Dendritic cell treated with granulocyte-macrophage colony-stimulating factor and Interleukin-4, amounts not matched to agents 40 ng/mL and 50 ng/mL, for 4 days (primary cell): Measurements from ENCODE around the gene AKT3.
"Not testable (repeated sequence)": the region's sequence is repeated elsewhere in the genome, so short reads cannot be mapped to it uniquely, and the experiment has no call there.

Source experiments
- H3K27ac Mint-ChIP-seq: one replicate; pipeline ENCODE4 v1.8.0; 2022; ENCODE audit warnings: mild to moderate bottlenecking, mixed read lengths
- H3K27me3 Mint-ChIP-seq: one replicate; pipeline ENCODE4 v1.8.0; 2022; ENCODE audit warnings: mild to moderate bottlenecking, mixed read lengths
- H3K36me3 Mint-ChIP-seq: one replicate; pipeline ENCODE4 v1.8.0; 2022; ENCODE audit warnings: low read depth, mixed read lengths
- H3K4me1 Mint-ChIP-seq: one replicate; pipeline ENCODE4 v1.8.0; 2022; ENCODE audit warnings: low read depth, mixed read lengths
- H3K4me3 Mint-ChIP-seq: one replicate; pipeline ENCODE4 v1.8.0; 2022; ENCODE audit warnings: mild to moderate bottlenecking, moderate library complexity, mixed read lengths
- H3K9me3 Mint-ChIP-seq: one replicate; pipeline ENCODE4 v1.8.0; 2022; ENCODE audit warnings: mixed read lengths
- intact Hi-C: fragments of 100-400 bp; cut with micrococcal nuclease; formaldehyde crosslinking; loops from one replicate; pipeline ENCODE4 v1.15.0; 2022

Gene AKT3

DNA sequence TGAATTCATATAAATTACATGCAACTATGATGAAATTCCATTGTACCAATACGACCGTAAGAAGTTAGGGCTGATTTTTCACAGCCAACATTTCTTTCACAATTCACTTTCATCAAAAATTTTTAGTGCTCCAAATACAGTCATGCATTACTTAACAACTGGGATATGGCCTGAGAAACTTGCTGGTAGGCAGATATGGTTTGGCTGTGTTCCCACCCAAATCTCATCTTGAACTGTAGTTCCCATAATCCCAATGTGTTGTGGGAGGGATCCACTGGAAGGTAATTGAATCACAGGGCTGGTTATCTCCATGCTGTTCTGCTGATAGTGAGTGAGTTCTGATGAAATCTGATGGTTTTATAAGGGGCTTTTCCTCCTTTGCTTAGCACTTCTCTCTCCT, 244.4 kb downstream of the AKT3 start:
- Mint-ChIP-seq H3K4me3 (no peak overlapping the region), H3K9me3 (peaks cover 37% of the 10 kb centered on the region), H3K27me3 (no peaks in the 10 kb centered on the region), H3K27ac (no peak overlapping the region), H3K36me3 (peaks cover 34% of the 10 kb centered on the region), H3K4me1 (no peaks in the 10 kb centered on the region)
- intact Hi-C loops = no loop called here

DNA sequence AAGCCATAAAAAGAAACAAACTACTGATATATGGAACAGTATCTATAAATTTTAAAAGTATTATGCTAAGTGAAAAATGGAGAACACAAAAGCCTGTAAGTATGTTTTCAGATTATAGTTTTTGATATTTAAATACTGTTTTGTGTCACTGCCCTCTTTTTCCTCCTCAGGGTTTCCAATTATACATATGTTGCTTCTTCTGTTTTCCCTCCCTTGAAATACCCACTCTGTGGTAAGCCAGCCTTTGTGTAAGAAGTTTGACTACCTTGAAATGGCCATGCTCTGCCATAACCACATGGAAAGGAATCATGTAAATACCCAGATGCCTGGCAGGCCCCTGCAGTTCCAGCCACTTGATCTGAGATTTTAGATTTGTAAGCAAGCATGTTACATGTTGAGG, 248.3 kb downstream of the AKT3 start:
- intact Hi-C loops = no loop called here
- Mint-ChIP-seq H3K4me3 (no peak overlapping the region), H3K27ac (no peak overlapping the region), H3K27me3 (no peaks in the 10 kb centered on the region), H3K36me3 (peaks cover 20% of the 10 kb centered on the region), H3K4me1 (peaks cover 8% of the 10 kb centered on the region), H3K9me3 (peaks cover 22% of the 10 kb centered on the region)

DNA sequence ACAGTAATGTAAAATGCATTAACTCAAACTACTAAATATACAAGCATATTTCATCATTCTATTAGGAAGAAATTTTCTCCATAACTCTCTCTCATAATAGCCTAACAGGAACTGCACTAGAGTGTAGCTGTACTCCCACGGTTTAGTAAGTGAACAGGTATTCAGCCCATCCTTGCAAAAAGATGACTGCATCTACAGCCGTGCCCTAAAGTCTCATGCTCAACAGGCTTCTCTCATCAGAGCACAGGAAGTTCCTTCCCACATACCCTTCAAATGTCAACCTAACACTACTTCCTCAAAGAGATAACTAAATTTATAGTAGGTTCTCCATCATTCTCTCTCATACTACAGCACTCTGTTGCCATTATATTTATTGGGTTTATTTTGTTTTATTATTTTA, 251.6 kb downstream of the AKT3 start:
- Mint-ChIP-seq H3K9me3 (peaks cover 9% of the 10 kb centered on the region), H3K4me3 (no peak overlapping the region), H3K4me1 (peaks cover 18% of the 10 kb centered on the region), H3K36me3 (peaks cover 8% of the 10 kb centered on the region), H3K27me3 (no peaks in the 10 kb centered on the region), H3K27ac (no peak overlapping the region)
- intact Hi-C loops = loop anchor here (5.0 kb wide), 1 partner anchor 129 kb away; no protein-coding TSS in a partner anchor

DNA sequence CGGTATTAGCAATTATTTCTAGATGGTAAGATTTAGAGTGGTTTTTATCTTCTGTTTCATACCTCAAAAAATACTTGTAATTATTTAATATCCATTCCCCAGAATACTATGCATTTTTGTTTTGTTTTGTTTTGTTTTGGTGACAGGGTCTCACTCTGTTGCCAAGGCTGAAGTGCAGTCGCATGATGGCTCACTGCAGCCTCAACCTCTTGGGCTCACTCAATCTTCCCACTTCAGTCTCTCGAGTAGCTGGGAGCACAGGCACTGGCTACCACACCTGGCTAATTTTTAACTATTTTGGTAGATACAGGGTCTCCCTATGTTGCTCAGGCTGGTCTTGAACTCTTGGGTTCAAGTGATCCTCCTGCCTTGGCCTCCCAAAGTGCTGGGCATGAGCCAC, 252.7 kb downstream of the AKT3 start:
- Mint-ChIP-seq H3K27me3 (no peaks in the 10 kb centered on the region), H3K4me1 (peaks cover 18% of the 10 kb centered on the region), H3K27ac (no peak overlapping the region), H3K36me3 (peaks cover 8% of the 10 kb centered on the region), H3K4me3 (no peak overlapping the region), H3K9me3 (peaks cover 9% of the 10 kb centered on the region)
- intact Hi-C loops = loop anchor here (5.0 kb wide), 1 partner anchor 130 kb away; no protein-coding TSS in a partner anchor

DNA sequence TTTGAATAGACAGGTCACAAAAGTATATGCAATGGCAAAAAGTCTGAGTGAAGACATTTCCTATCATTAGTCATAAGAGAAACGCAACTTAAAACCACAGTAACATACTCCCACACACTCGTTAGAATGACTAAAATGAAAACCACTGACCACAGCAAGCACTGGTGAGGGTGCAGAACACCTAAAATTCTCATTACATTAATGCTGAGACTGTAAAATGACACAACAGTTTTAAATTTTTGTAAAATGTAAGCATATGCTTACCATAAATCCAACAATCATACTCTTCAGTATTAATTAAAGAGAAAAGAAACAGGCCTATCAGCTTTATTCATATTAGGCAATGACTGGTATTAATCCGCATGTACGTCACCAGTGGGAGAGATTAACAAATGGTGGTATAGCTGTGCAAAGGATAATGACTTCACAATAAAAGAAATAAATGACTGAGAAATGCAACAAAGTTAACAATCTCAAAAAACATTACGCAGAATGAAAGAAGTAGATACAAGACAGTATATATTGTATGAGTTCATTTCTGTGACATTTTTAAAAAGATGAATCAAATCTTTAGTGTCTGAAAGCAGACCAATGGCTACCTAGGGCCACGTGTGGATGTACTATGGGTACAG, 253.5 kb downstream of the AKT3 start:
- Mint-ChIP-seq H3K4me3 (no peak overlapping the region), H3K9me3 (peaks cover 2% of the 10 kb centered on the region), H3K27ac (peak overlapping the region; percentile 62), H3K4me1 (peaks cover 18% of the 10 kb centered on the region), H3K27me3 (no peaks in the 10 kb centered on the region), H3K36me3 (peaks cover 3% of the 10 kb centered on the region)
- intact Hi-C loops = loop anchor here (5.0 kb wide), 1 partner anchor 131 kb away; no protein-coding TSS in a partner anchor

DNA sequence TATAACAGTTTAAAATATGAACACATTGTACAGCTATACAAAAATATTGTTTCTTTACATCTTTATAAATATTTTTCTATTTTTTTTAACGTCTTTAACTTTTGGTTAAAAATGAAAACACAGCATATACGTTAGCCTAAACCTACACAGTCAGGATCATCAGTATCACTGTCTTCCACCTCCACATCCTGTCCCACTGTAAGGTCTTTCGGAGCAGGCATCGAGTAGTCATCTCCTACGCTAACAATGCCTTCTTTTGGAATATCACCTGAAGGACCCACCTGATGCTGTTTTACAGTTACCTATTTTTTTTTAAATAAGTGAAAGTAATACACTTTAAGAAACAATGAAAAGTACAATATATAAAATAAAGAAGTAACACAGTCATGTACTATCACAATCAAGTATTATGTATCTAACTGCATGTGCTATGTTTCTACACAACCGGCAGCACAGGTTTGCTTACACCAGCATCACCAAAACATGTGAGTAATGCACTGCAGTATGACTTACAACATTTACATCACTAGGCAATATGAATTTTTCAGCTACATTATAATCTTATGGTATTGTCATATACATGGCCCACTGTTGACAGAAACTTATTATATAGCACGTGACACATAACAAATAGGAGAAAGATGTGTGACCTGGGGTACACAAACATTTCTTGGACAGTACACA, 254.4 kb downstream of the AKT3 start:
- intact Hi-C loops = loop anchor here (5.0 kb wide), 1 partner anchor 132 kb away; no protein-coding TSS in a partner anchor
- peak overlapping the region; percentile 62 for H3K27ac Mint-ChIP-seq
- H3K27me3 Mint-ChIP-seq = no peaks in the 10 kb centered on the region
- H3K9me3 Mint-ChIP-seq = peaks cover 3% of the 10 kb centered on the region
- H3K4me1 Mint-ChIP-seq = peaks cover 18% of the 10 kb centered on the region
- H3K36me3 Mint-ChIP-seq = no peaks in the 10 kb centered on the region
- no peak overlapping the region for H3K4me3 Mint-ChIP-seq

DNA sequence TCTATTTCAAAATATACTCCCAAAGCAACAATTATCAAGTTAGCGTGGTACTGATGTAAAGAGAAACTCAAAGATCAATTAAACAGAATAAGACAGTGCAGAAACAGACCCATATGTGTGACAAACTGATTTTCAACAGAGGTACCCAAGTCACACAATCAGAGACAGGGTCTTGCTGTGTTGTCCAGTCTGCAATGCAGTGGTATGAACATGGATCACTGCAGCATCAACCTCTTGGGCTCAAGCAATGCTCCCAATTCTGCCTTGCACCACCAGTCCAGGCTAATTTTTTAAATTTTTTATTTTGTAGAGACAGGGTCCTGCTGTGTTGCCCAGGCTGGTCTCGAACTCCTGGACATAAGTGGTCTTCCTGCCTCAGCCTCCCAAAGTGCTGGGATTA, 255.6 kb downstream of the AKT3 start:
- H3K27ac Mint-ChIP-seq = no peak overlapping the region
- no peaks in the 10 kb centered on the region for H3K27me3 Mint-ChIP-seq
- H3K4me1 Mint-ChIP-seq = peaks cover 18% of the 10 kb centered on the region
- H3K9me3 Mint-ChIP-seq = peaks cover 15% of the 10 kb centered on the region
- H3K4me3 Mint-ChIP-seq = no peak overlapping the region
- no peaks in the 10 kb centered on the region for H3K36me3 Mint-ChIP-seq
- intact Hi-C loops = no loop called here

DNA sequence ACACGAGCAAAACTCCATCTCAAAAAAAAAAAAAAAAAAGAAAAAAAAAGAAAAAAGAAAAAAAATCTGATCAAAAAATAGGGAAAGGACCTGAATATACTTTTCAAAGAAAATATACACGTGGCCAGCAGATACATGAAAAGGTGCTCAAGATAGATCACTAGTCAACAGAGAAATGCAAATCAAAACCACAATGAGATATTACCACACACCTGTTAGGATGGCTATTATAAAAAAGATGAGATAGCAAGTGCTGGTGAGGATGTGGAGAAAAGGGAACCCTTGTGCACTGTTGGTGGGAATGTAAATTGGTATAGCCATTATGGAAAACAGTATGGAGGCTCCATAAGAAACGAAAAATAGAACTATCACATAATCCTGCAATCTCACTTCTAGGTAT, 260.8 kb downstream of the AKT3 start:
- peaks cover 31% of the 10 kb centered on the region for H3K9me3 Mint-ChIP-seq
- H3K4me1 Mint-ChIP-seq, H3K27ac Mint-ChIP-seq, H3K4me3 Mint-ChIP-seq, H3K36me3 Mint-ChIP-seq, H3K27me3 Mint-ChIP-seq, intact Hi-C loops: not testable (repeated sequence)

DNA sequence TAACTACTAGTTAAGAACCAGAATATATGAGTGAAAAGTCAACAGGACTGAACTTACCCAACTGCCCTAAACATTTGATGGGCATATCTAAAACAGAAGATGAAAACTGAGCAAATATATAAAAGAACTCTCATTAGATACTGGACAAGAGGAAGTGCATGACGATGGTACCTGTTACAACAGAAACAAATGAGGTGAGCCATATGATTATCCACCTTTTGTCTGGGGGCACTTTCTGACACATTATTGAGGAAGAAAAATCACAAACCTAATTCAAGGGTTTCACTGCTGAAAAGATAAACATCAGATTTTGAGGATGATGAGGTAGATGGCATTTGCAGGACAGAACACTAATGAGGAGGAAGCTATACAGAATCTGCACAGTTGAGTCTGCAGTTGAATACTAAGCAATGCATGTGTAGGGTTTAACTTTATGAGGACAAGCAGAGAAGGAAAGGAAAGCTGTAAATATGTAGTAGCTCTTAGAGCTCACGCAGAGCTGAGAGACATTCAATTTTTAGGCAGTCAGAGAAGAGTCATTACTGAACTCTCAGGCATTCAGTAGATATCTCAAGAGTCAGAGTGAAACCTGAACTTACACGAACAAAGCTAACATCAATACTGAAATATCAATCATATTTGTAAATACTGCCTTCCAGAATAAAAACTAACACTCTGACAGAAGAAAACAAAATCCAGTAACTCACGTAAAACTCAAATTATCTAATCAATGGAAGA, 262.1 kb downstream of the AKT3 start:
- H3K27ac Mint-ChIP-seq = no peak overlapping the region
- peaks cover 44% of the 10 kb centered on the region for H3K9me3 Mint-ChIP-seq
- H3K4me1 Mint-ChIP-seq = no peaks in the 10 kb centered on the region
- H3K27me3 Mint-ChIP-seq = no peaks in the 10 kb centered on the region
- intact Hi-C loops = no loop called here
- H3K4me3 Mint-ChIP-seq = no peak overlapping the region
- H3K36me3 Mint-ChIP-seq = peaks cover 8% of the 10 kb centered on the region

DNA sequence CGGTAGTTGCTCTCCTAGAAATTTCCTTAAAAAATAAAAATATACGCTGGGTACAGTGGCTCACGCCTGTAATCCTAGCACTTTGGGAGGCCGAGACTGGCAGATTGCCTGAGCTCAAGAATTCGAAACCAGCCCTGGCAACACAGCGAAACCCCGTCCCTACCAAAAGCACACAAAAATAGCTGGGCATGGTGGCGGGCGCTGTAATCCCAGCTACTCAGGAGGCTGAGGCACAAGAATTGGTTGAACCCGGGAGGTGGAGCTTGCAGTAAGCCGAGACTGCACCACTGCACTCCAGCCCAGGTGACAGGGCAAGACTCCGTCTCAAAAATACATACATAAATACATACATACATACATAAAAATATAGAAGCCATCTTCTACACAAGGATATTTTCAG, 262.8 kb downstream of the AKT3 start:
- intact Hi-C loops = no loop called here
- peaks cover 11% of the 10 kb centered on the region for H3K36me3 Mint-ChIP-seq
- H3K27me3 Mint-ChIP-seq = no peaks in the 10 kb centered on the region
- no peaks in the 10 kb centered on the region for H3K4me1 Mint-ChIP-seq
- H3K9me3 Mint-ChIP-seq = peaks cover 51% of the 10 kb centered on the region
- no peak overlapping the region for H3K4me3 Mint-ChIP-seq
- H3K27ac Mint-ChIP-seq = no peak overlapping the region

DNA sequence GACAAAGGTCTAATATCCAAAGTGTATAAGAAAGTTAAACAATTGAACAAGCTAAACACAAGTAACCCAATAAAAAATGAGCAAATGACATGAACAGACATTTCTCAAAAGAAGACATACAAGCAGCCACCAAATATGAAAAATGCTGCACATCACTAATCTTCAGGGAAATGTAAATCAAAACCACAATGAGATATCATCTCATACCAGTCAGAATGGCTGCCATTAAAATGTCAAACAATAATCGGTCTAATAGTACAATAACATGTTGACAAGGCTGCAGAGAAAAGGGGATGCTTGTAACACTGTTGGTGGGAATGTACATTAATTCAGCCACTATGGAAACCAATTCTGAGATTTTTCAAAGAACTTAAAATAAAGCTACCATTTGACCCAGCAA, 264.1 kb downstream of the AKT3 start:
- H3K27me3 Mint-ChIP-seq = no peaks in the 10 kb centered on the region
- H3K4me3 Mint-ChIP-seq = no peak overlapping the region
- peaks cover 22% of the 10 kb centered on the region for H3K36me3 Mint-ChIP-seq
- intact Hi-C loops = no loop called here
- H3K27ac Mint-ChIP-seq = no peak overlapping the region
- H3K9me3 Mint-ChIP-seq = peaks cover 64% of the 10 kb centered on the region
- H3K4me1 Mint-ChIP-seq = no peaks in the 10 kb centered on the region

DNA sequence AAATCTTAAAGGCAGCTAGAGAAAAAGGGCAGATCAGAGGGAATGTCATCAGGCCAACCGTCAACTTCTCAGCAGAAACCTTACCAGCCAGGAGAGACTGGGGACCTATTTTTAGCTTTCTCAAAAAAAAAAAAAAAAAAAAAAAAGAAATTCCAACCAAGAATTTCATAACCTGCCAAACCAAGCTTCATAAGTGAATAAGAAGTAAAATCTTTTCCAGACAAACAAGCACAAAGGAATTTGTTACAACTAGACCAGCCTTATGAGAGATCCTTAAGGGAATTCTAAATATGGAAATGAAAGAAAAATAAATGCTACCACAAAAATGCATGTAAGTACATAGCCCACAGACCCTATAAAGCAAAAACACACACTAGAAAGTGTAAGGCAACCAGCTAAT, 267.7 kb downstream of the AKT3 start:
- intact Hi-C loops = no loop called here
- no peak overlapping the region for H3K4me3 Mint-ChIP-seq

DNA sequence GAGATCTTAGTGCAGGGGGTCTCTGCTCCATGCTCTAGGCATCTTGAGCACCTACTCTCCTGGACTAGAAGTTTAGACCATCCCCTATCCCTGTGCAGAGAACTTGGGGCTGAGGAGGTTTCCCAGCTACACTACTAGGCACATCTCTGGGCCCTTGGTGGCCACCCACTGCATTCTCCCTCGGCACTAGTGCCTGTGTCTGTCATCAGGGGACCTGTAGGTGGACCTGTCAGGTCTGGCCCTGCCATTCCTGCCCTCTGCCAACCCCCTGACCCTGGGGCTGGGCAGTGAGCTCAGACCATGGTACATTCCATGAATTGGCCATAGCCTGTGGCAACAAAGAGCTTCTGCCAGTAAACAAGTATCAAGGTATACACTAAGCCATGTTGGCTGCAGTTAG, 269.1 kb downstream of the AKT3 start:
- intact Hi-C loops = no loop called here
- peaks cover 9% of the 10 kb centered on the region for H3K4me1 Mint-ChIP-seq
- no peak overlapping the region for H3K4me3 Mint-ChIP-seq
- H3K27me3 Mint-ChIP-seq = no peaks in the 10 kb centered on the region
- no peak overlapping the region for H3K27ac Mint-ChIP-seq
- peaks cover 22% of the 10 kb centered on the region for H3K36me3 Mint-ChIP-seq
- peaks cover 48% of the 10 kb centered on the region for H3K9me3 Mint-ChIP-seq

More for the DNA sequence above, 267.7 kb downstream of the AKT3 start:
- Mint-ChIP-seq H3K4me1 (peaks cover 9% of the 10 kb centered on the region), H3K27ac (no peak overlapping the region), H3K9me3 (peaks cover 48% of the 10 kb centered on the region), H3K27me3 (no peaks in the 10 kb centered on the region), H3K36me3 (peaks cover 22% of the 10 kb centered on the region)

DNA sequence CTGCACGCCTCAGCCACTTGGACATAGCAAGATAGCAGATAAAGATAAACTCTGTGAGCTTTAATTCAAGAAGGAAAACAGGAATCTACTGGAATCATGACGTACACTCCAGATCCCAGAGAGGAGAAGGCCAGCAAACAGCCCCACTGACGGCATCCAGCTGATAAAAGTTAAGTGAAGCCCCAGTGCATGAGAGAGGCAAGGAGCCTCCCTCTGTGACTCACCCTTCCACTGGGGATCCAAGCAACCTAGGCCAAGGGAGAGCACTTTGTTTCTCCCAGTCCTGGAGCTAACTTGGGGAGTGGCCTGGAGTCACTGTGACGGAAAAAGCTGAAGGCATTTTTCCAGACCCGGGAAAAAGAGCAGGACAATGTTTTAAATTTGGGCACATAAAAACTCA, 270.0 kb downstream of the AKT3 start:
- intact Hi-C loops = no loop called here
- H3K27ac Mint-ChIP-seq = no peak overlapping the region
- H3K4me1 Mint-ChIP-seq = peaks cover 9% of the 10 kb centered on the region
- H3K4me3 Mint-ChIP-seq = no peak overlapping the region
- H3K27me3 Mint-ChIP-seq = no peaks in the 10 kb centered on the region
- peaks cover 22% of the 10 kb centered on the region for H3K36me3 Mint-ChIP-seq
- peaks cover 40% of the 10 kb centered on the region for H3K9me3 Mint-ChIP-seq
